Measurements from ENCODE around the gene MAPK1IP1L.

The MAPK1IP1L gene

GRCh38 chr14:55051423-55052268 is at the start of gene MAPK1IP1L (continued):
- TF ChIP-seq ZBTB49 (tag by site-specific recombination; IDR thresholded peaks at IDR 0.05; ENCODE audit: low read depth) (no peak), ZNF777 (tag by site-specific recombination; IDR thresholded peaks at IDR 0.05; ENCODE audit: borderline replicate concordance) (peak; percentile 77; the same call in 1 of the 2 replicates), ZNF140 (tag by site-specific recombination; IDR thresholded peaks at IDR 0.05) (no peak), ZNF558 (tag by site-specific recombination; IDR thresholded peaks at IDR 0.05) (no peak), ZNF560 (tag by site-specific recombination; IDR thresholded peaks at IDR 0.05; ENCODE audit: borderline replicate concordance) (no peak), ZNF561 (tag by site-specific recombination; IDR thresholded peaks at IDR 0.05; ENCODE audit: borderline replicate concordance) (0 out of 2 replicates have a peak, but pooled peaks have one; percentile 40), ZNF311 (tag by site-specific recombination; IDR thresholded peaks at IDR 0.05; ENCODE audit: borderline replicate concordance) (no peak), ZNF23 (tag by site-specific recombination; IDR thresholded peaks at IDR 0.05; ENCODE audit: borderline replicate concordance) (no peak), ZBTB1 (tag by site-specific recombination; IDR thresholded peaks at IDR 0.05) (no peak; the same call in 1 of the 2 replicates), ZNF302 (tag by site-specific recombination; IDR thresholded peaks at IDR 0.05; ENCODE audit: low read depth) (no peak), PRDM1 (tag by site-specific recombination; IDR thresholded peaks at IDR 0.05) (no peak), ZNF791 (tag by site-specific recombination; IDR thresholded peaks at IDR 0.05) (no peak), ZNF280C (tag by site-specific recombination; IDR thresholded peaks at IDR 0.05) (no peak), ZNF202 (tag by site-specific recombination; IDR thresholded peaks at IDR 0.05; ENCODE audit: borderline replicate concordance) (no peak), ZNF843 (tag by site-specific recombination; IDR thresholded peaks at IDR 0.05) (peak; percentile 77), ZNF629 (tag by site-specific recombination; IDR thresholded peaks at IDR 0.05) (peak; percentile 99), ZNF335 (tag by site-specific recombination; conservative IDR thresholded peaks at IDR 0.05) (peak; percentile 98), ZNF366 (tag by site-specific recombination; conservative IDR thresholded peaks at IDR 0.05) (no peak), ZNF221 (tag by site-specific recombination; IDR thresholded peaks at IDR 0.05; ENCODE audit: borderline replicate concordance) (no peak), ZNF175 (tag by site-specific recombination; IDR thresholded peaks at IDR 0.05) (no peak), ZNF155 (tag by site-specific recombination; IDR thresholded peaks at IDR 0.05) (no peak), ZNF404 (tag by site-specific recombination; IDR thresholded peaks at IDR 0.05) (no peak), SP2 (tag by site-specific recombination; IDR thresholded peaks at IDR 0.05) (peak; percentile 66), ZXDB (tag by site-specific recombination; IDR thresholded peaks at IDR 0.05) (peak; percentile 75; the same call in 1 of the 2 replicates), ZNF585B (tag by site-specific recombination; IDR thresholded peaks at IDR 0.05) (no peak), ZNF664 (tag by site-specific recombination; IDR thresholded peaks at IDR 0.05) (no peak), YY2 (tag by site-specific recombination; IDR thresholded peaks at IDR 0.05) (no peak), GFI1B (tag by site-specific recombination; IDR thresholded peaks at IDR 0.05) (no peak), KLF10 (tag by site-specific recombination; IDR thresholded peaks at IDR 0.05) (peak; percentile 53; the same call in 1 of the 2 replicates), ZNF341 (tag by site-specific recombination; IDR thresholded peaks at IDR 0.05; ENCODE audit: low read depth) (no peak; the same call in 1 of the 2 replicates), ZSCAN30 (tag by site-specific recombination; IDR thresholded peaks at IDR 0.05) (peak; percentile 51), ZNF518A (tag by site-specific recombination; conservative IDR thresholded peaks at IDR 0.05; ENCODE audit: low read depth) (no peak; the same call in 1 of the 2 replicates)
